ENCODE results near the gene OR10H5.
"Not testable (repeated sequence)": the region's sequence is repeated elsewhere in the genome, so short reads cannot be mapped to it uniquely, and the experiment has no call there.

DNA sequence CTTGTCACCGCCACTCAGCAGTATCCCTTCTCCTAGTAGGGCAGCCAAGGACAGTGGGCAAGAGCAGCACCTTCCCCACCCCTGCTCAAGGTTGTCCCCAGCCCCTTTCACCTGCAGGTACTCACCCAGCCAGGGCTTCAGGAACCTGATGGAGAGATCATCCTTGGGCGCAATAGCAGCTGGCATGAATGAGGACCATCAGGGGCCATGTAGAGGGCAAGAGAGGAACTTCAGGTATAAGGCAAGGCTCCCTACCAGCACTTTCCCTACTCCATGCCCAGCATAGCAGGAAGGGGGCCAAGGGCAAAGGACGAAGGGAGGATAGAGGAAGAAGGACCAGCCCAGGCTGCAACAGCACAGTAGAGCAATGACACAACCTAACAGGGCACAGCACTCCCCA, 13.3 kb upstream of the OR10H5 start:
- TF ChIP-seq CCDC6 (CRISPR knock-in tag; IDR thresholded peaks at IDR 0.05); BHLHE40 (IDR thresholded peaks at IDR 0.05; ENCODE audit: low read length); POLR2AphosphoS5 (IDR thresholded peaks at IDR 0.05; ENCODE audit: low read depth, low read length); TCF7L2 (IDR thresholded peaks at IDR 0.05; ENCODE audit: low read depth, low read length); SIN3A (IDR thresholded peaks at IDR 0.05; ENCODE audit: borderline replicate concordance, low read depth, low read length); SRF (IDR thresholded peaks at IDR 0.05; ENCODE audit: low read depth, low read length); SATB2 (CRISPR knock-in tag; IDR thresholded peaks at IDR 0.05): not testable (repeated sequence)
- TF ChIP-seq, protein P1, sequence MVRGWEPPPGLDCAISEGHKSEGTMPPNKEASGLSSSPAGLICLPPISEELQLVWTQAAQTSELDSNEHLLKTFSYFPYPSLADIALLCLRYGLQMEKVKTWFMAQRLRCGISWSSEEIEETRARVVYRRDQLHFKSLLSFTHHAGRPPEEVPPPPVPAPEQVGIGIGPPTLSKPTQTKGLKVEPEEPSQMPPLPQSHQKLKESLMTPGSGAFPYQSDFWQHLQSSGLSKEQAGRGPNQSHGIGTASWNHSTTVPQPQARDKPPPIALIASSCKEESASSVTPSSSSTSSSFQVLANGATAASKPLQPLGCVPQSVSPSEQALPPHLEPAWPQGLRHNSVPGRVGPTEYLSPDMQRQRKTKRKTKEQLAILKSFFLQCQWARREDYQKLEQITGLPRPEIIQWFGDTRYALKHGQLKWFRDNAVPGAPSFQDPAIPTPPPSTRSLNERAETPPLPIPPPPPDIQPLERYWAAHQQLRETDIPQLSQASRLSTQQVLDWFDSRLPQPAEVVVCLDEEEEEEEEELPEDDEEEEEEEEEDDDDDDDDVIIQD (CRISPR knock-in tag; IDR thresholded peaks at IDR 0.05; ENCODE audit: low read depth): not testable (repeated sequence)
- TF ChIP-seq, protein P2, sequence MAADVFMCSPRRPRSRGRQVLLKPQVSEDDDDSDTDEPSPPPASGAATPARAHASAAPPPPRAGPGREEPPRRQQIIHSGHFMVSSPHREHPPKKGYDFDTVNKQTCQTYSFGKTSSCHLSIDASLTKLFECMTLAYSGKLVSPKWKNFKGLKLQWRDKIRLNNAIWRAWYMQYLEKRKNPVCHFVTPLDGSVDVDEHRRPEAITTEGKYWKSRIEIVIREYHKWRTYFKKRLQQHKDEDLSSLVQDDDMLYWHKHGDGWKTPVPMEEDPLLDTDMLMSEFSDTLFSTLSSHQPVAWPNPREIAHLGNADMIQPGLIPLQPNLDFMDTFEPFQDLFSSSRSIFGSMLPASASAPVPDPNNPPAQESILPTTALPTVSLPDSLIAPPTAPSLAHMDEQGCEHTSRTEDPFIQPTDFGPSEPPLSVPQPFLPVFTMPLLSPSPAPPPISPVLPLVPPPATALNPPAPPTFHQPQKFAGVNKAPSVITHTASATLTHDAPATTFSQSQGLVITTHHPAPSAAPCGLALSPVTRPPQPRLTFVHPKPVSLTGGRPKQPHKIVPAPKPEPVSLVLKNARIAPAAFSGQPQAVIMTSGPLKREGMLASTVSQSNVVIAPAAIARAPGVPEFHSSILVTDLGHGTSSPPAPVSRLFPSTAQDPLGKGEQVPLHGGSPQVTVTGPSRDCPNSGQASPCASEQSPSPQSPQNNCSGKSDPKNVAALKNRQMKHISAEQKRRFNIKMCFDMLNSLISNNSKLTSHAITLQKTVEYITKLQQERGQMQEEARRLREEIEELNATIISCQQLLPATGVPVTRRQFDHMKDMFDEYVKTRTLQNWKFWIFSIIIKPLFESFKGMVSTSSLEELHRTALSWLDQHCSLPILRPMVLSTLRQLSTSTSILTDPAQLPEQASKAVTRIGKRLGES (CRISPR knock-in tag; IDR thresholded peaks at IDR 0.05; ENCODE audit: borderline replicate concordance): not testable (repeated sequence)
- TF ChIP-seq, protein P3, sequence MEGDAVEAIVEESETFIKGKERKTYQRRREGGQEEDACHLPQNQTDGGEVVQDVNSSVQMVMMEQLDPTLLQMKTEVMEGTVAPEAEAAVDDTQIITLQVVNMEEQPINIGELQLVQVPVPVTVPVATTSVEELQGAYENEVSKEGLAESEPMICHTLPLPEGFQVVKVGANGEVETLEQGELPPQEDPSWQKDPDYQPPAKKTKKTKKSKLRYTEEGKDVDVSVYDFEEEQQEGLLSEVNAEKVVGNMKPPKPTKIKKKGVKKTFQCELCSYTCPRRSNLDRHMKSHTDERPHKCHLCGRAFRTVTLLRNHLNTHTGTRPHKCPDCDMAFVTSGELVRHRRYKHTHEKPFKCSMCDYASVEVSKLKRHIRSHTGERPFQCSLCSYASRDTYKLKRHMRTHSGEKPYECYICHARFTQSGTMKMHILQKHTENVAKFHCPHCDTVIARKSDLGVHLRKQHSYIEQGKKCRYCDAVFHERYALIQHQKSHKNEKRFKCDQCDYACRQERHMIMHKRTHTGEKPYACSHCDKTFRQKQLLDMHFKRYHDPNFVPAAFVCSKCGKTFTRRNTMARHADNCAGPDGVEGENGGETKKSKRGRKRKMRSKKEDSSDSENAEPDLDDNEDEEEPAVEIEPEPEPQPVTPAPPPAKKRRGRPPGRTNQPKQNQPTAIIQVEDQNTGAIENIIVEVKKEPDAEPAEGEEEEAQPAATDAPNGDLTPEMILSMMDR (CRISPR knock-in tag; IDR thresholded peaks at IDR 0.05): not testable (repeated sequence)
- TF ChIP-seq, protein P4, sequence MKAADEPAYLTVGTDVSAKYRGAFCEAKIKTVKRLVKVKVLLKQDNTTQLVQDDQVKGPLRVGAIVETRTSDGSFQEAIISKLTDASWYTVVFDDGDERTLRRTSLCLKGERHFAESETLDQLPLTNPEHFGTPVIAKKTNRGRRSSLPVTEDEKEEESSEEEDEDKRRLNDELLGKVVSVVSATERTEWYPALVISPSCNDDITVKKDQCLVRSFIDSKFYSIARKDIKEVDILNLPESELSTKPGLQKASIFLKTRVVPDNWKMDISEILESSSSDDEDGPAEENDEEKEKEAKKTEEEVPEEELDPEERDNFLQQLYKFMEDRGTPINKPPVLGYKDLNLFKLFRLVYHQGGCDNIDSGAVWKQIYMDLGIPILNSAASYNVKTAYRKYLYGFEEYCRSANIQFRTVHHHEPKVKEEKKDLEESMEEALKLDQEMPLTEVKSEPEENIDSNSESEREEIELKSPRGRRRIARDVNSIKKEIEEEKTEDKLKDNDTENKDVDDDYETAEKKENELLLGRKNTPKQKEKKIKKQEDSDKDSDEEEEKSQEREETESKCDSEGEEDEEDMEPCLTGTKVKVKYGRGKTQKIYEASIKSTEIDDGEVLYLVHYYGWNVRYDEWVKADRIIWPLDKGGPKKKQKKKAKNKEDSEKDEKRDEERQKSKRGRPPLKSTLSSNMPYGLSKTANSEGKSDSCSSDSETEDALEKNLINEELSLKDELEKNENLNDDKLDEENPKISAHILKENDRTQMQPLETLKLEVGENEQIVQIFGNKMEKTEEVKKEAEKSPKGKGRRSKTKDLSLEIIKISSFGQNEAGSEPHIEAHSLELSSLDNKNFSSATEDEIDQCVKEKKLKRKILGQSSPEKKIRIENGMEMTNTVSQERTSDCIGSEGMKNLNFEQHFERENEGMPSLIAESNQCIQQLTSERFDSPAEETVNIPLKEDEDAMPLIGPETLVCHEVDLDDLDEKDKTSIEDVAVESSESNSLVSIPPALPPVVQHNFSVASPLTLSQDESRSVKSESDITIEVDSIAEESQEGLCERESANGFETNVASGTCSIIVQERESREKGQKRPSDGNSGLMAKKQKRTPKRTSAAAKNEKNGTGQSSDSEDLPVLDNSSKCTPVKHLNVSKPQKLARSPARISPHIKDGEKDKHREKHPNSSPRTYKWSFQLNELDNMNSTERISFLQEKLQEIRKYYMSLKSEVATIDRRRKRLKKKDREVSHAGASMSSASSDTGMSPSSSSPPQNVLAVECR (CRISPR knock-in tag; IDR thresholded peaks at IDR 0.05; ENCODE audit: borderline replicate concordance): not testable (repeated sequence)
